K562 (cell line): ENCODE measurements around the gene ATP6V0A1. TPM values are rescaled to one million over a fixed set of nuclear protein-coding genes. Genes with fewer than 3 reads are reported as not detected.

Source experiments
- BRCA1 ChIP-seq, 2 experiments: fragments of 450-650 bp in 1 of 2; sonication (generic) in 1 of 2; formaldehyde crosslinking in 1 of 2; IDR thresholded peaks; 2 replicates each; pipeline versions ENCODE4 v1.5.0 to v1.6.1; 2017 to 2020; ENCODE audit warnings: mild to moderate bottlenecking in 1 of 2, missing genetic modification reagents in 1 of 2
- BRF1 ChIP-seq: IDR thresholded peaks from 3 replicates; pipeline ENCODE4 v1.6.1; 2011; ENCODE audit warnings: borderline replicate concordance, mild to moderate bottlenecking; ENCODE audit not compliant: insufficient read length; ENCODE audit errors: extremely low read depth
- CBX8 ChIP-seq: fragments of 200-600 bp; sonication (generic); IDR thresholded peaks from 2 replicates; pipeline ENCODE4 v1.6.1; 2012; ENCODE audit warnings: borderline replicate concordance, mixed run types, low read depth, mild to moderate bottlenecking, moderate library complexity, mixed read lengths, low read length, control low read depth, inconsistent platforms; ENCODE audit not compliant: poor library complexity, severe bottlenecking; ENCODE audit errors: extremely low read depth
- CEBPB ChIP-seq: fragments of 450-650 bp; IDR thresholded peaks from 2 replicates; pipeline ENCODE4 v1.6.1; 2016; ENCODE audit warnings: missing genetic modification characterization, missing compliant biosample characterization
- CXXC5 ChIP-seq: fragments of 250-450 bp; sonication (Bioruptor Pico); IDR thresholded peaks from 2 replicates; pipeline ENCODE4 v1.8.0; 2022; ENCODE audit warnings: inconsistent platforms, mild to moderate bottlenecking, moderate library complexity
- ETV5 ChIP-seq: sonication (generic); formaldehyde crosslinking; IDR thresholded peaks from 2 replicates; pipeline ENCODE4 v1.4.0; 2020; ENCODE audit warnings: low read depth, mild to moderate bottlenecking, missing genetic modification reagents
- HDAC1 ChIP-seq, 2 experiments: fragments of 450-650 bp; IDR thresholded peaks; 2 replicates each; pipeline ENCODE4 v1.6.1; 2016 to 2017; ENCODE audit warnings: inconsistent platforms in 1 of 2, mild to moderate bottlenecking in 1 of 2, moderate library complexity in 1 of 2
- HNRNPUL1 ChIP-seq: fragments of 200-400 bp; formaldehyde crosslinking; IDR thresholded peaks from 2 replicates; pipeline ENCODE4 v1.6.1; 2017; ENCODE audit warnings: low read length
- KLF13 ChIP-seq: fragments of 450-650 bp; IDR thresholded peaks from 2 replicates; pipeline ENCODE4 v1.6.1; 2016; ENCODE audit warnings: missing genetic modification characterization, low read depth, mild to moderate bottlenecking, missing compliant biosample characterization, moderate library complexity, borderline replicate concordance
- MEF2D ChIP-seq: conservative IDR thresholded peaks from 2 replicates; pipeline ENCODE4 v1.6.1; 2016; ENCODE audit warnings: low read depth, missing genetic modification characterization, missing compliant biosample characterization
- SAFB ChIP-seq: fragments of 200-400 bp; formaldehyde crosslinking; IDR thresholded peaks from 2 replicates; pipeline ENCODE4 v1.6.1; 2017; ENCODE audit warnings: low read depth, low read length, borderline replicate concordance
- SP2 ChIP-seq: IDR thresholded peaks from 2 replicates; pipeline ENCODE4 v1.6.1; 2011; ENCODE audit warnings: mild to moderate bottlenecking, low read depth, low read length, moderate library complexity; ENCODE audit not compliant: poor library complexity, severe bottlenecking; ENCODE audit errors: extremely low read depth
- ZNF384 ChIP-seq: IDR thresholded peaks from 2 replicates; pipeline ENCODE4 v1.6.1; 2012; ENCODE audit warnings: low read depth, low read length, improper control_type of control experiment
- ZNF695 ChIP-seq: fragments of 450-650 bp; formaldehyde crosslinking; IDR thresholded peaks from 2 replicates; pipeline ENCODE4 v1.4.0; 2020; ENCODE audit warnings: mild to moderate bottlenecking, moderate library complexity
- polyA plus RNA-seq, 8 experiments: library from polyadenylated mRNA; depleted of rRNA in 4 of 8; stranded (reverse) in 5 of 8; unstranded in 3 of 8; fragments of >200 nt; fragmentation: Nextera tagmentation in 2 of 8; fragmentation: Illumina TruSeq in 1 of 8; extraction: Ambion mirVana in 2 of 8; extraction: Trizol in 1 of 8; gene quantifications; 2 replicates each; pipeline versions ENCODE4 v1.2.1 to v1.2.3, GENCODE V29; 2011 to 2014; ENCODE audit warnings: inconsistent platforms in 1 of 8, missing spikeins in 1 of 8
- total RNA-seq, 7 experiments: library from RNA; depleted of rRNA in 6 of 7; stranded (reverse); fragments of >200 nt in 6 of 7; fragmentation: Illumina TruSeq in 2 of 7; extraction: Trizol in 2 of 7; gene quantifications; 2 replicates each; pipeline versions ENCODE4 v1.2.1 to v1.2.3, GENCODE V29; 2011 to 2021; ENCODE audit warnings: low replicate concordance in 1 of 7
- TF ChIP-seq, protein P1 (sequence below): sonication (generic); formaldehyde crosslinking; IDR thresholded peaks from 2 replicates; pipeline ENCODE4 v1.9.0; 2022; ENCODE audit warnings: mild to moderate bottlenecking, missing genetic modification reagents
- TF ChIP-seq, protein P2 (sequence below): fragments of 250-450 bp; sonication (Bioruptor Pico); IDR thresholded peaks from 2 replicates; pipeline ENCODE4 v1.5.0; 2022; ENCODE audit warnings: mild to moderate bottlenecking
- TF ChIP-seq, protein P3 (sequence below): sonication (generic); formaldehyde crosslinking; IDR thresholded peaks from 2 replicates; pipeline ENCODE4 v1.8.1; 2023; ENCODE audit warnings: mild to moderate bottlenecking, missing genetic modification reagents, moderate library complexity

Gene ATP6V0A1
- total and polyA plus RNA-seq, 9 of the 15 experiments (the other 6 are each of a cell fraction or from before 2014, with no cell fraction given): 11.8 to 158 (median 75.5) TPM

DNA sequence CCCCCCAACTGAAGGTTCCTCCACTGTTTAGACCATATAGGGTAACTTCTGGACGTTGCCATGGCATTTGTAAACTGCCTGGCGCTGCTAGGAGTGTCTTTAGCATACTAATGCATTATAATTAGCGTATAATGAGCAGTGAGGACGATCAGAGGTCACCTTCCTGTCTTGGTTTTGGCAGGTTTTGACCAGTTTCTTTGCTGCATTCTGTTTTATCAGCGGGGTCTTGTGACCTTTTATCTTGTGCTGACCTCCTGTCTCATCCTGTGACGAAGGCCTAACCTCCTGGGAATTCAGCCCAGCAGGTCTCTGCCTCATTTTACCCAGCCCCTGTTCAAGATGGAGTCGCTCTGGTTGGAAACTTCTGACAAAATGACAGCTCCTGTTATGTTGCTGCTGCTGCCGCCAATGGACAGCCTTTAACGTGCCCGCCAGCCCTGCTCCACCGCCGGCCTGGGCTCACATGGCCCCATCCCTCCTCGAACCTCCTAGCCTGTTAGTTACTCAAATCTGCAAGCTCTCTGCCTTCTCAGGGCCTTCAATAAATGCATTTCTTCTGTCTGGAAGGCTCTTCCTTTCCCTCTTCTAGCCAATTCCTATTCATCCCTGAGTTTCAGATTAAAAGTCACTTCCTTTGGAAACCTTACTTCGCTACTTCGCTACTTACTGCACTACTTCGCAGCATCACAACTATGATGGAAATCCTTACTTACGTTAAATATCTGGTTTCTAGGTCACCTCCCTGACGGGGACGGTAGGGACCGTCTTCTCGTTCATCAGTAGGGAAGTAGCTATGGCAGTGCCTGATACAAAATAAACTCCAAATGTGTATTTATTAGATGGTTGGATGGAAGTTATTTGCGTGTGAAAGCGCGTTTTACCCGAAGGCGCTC lies 76.7 kb downstream of the ATP6V0A1 start (continued):
- TF ChIP-seq BRF1 (no peak), KLF13 (tag) (peak; percentile 78; the same call in 1 of the 2 replicates), MEF2D (peak; percentile 93), SP2 (no peak), CBX8 (no peak), ETV5 (no peak), HDAC1 (IDR thresholded peaks at IDR 0.05) (peak in 1 of 2 experiments; percentile 67; a peak in 2 of 4 replicates), HNRNPUL1 (no peak), BRCA1 (IDR thresholded peaks at IDR 0.05) (no peak), BRCA1 (CRISPR knock-in tag; IDR thresholded peaks at IDR 0.05) (no peak), CEBPB (tag) (no peak), CXXC5 (peak; percentile 92), ZNF384 (no peak), SAFB (no peak), ZNF695 (CRISPR knock-in tag) (peak; percentile 90; the same call in 1 of the 2 replicates)
- TF ChIP-seq, protein P1, sequence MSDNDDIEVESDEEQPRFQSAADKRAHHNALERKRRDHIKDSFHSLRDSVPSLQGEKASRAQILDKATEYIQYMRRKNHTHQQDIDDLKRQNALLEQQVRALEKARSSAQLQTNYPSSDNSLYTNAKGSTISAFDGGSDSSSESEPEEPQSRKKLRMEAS (CRISPR knock-in tag): no peak
- TF ChIP-seq, protein P2, sequence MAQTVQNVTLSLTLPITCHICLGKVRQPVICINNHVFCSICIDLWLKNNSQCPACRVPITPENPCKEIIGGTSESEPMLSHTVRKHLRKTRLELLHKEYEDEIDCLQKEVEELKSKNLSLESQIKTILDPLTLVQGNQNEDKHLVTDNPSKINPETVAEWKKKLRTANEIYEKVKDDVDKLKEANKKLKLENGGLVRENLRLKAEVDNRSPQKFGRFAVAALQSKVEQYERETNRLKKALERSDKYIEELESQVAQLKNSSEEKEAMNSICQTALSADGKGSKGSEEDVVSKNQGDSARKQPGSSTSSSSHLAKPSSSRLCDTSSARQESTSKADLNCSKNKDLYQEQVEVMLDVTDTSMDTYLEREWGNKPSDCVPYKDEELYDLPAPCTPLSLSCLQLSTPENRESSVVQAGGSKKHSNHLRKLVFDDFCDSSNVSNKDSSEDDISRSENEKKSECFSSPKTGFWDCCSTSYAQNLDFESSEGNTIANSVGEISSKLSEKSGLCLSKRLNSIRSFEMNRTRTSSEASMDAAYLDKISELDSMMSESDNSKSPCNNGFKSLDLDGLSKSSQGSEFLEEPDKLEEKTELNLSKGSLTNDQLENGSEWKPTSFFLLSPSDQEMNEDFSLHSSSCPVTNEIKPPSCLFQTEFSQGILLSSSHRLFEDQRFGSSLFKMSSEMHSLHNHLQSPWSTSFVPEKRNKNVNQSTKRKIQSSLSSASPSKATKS (CRISPR knock-in tag): peak; percentile 87; the same call in 1 of the 2 replicates
- TF ChIP-seq, protein P3, sequence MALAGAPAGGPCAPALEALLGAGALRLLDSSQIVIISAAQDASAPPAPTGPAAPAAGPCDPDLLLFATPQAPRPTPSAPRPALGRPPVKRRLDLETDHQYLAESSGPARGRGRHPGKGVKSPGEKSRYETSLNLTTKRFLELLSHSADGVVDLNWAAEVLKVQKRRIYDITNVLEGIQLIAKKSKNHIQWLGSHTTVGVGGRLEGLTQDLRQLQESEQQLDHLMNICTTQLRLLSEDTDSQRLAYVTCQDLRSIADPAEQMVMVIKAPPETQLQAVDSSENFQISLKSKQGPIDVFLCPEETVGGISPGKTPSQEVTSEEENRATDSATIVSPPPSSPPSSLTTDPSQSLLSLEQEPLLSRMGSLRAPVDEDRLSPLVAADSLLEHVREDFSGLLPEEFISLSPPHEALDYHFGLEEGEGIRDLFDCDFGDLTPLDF: no peak
